Lower leg skin (tissue), 3 donors: ENCODE data around the gene BICRA.

Source experiments
- CTCF ChIP-seq, 3 donors: fragments of 450-650 bp; IDR thresholded peaks; one replicate each; pipeline ENCODE4 v1.5.1; 2016; ENCODE audit warnings: antibody characterized with exemption in 3 of 3, mild to moderate bottlenecking in 3 of 3, moderate library complexity in 2 of 3
- POLR2A ChIP-seq, 2 donors: fragments of 450-650 bp; IDR thresholded peaks; one replicate each; pipeline ENCODE4 v1.6.1; 2016 to 2017; ENCODE audit warnings: antibody characterized with exemption in 2 of 2, mild to moderate bottlenecking in 1 of 2, moderate library complexity in 1 of 2

DNA sequence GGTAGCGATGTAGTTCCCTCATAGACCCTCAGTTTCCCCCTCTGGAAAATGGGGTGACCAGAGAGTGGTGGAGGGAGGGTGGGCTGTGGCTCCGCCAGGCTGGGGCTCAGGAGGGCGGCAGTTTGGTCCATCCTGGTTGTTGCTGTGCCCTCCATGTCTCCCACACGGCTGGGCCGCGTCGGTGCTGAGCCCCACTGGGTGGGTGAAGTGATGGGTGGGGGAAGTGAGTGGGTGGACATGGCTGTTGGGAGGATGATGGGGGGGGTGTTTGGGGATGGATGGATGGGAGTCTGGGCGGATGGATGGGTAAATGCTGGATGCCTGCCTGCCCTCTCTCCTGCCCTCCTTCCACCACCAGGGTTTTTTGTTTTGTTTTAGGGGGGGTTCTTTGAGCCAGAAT is 87.7 kb downstream of the BICRA start:
- TF ChIP-seq CTCF (IDR thresholded peaks at IDR 0.05) (no peak), POLR2A (IDR thresholded peaks at IDR 0.05) (no peak)
